Measurements from ENCODE around the gene POLR2F. TPM values are rescaled to one million over a fixed set of nuclear protein-coding genes. Genes with fewer than 3 reads are reported as not detected.
A peak's percentile ranks its signal among the peaks of the same experiment; 100 is the strongest.

Gene POLR2F
- total RNA-seq, 4 donors from 2014 or later = 84.1 to 152 (median 134) TPM

DNA sequence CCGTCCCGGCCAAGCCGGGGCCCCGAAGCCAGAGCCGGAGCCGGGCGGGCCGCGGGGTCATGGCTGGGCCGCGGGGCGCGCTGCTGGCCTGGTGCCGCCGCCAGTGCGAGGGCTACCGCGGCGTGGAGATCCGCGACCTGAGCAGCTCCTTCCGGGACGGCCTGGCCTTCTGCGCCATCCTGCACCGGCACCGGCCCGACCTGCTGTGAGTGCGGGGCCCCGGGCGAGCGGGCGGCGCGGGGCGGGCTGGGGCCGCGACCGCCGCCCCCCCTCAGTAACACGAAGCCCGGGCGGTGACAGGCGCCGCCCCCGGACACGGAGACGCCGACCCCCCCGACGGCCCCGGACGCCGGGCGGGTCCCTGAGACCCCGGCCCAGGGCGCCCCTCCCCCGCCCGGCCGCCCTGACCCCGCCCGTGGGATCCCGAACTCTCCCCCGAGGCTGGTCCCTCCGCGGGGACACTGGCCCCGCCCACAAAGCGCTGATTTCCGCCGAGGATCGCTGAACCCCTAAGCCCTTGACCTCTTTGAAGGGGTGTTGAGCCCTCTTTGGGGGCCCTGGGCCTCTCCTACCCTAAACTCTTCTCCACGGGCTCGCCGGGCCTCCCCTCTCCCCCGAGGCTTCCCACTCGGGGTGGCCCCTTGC is 47.0 kb upstream of the POLR2F start:
- in situ Hi-C loops (cut with MboI; ENCODE audit: low sequenced_read_pairs in 4 of 4) (no loop called here), intact Hi-C loops (cut with DNase I; ENCODE audit: low total_unique reads) (loop anchor here (1.0 to 2.0 kb wide), 2 partner anchors 28 to 58 kb away; no protein-coding TSS in a partner anchor)
- no peak for TF ChIP-seq POLR2A (IDR thresholded peaks at IDR 0.05)
- TF ChIP-seq, protein P1, sequence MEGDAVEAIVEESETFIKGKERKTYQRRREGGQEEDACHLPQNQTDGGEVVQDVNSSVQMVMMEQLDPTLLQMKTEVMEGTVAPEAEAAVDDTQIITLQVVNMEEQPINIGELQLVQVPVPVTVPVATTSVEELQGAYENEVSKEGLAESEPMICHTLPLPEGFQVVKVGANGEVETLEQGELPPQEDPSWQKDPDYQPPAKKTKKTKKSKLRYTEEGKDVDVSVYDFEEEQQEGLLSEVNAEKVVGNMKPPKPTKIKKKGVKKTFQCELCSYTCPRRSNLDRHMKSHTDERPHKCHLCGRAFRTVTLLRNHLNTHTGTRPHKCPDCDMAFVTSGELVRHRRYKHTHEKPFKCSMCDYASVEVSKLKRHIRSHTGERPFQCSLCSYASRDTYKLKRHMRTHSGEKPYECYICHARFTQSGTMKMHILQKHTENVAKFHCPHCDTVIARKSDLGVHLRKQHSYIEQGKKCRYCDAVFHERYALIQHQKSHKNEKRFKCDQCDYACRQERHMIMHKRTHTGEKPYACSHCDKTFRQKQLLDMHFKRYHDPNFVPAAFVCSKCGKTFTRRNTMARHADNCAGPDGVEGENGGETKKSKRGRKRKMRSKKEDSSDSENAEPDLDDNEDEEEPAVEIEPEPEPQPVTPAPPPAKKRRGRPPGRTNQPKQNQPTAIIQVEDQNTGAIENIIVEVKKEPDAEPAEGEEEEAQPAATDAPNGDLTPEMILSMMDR (IDR thresholded peaks at IDR 0.05 in 4 of 5, conservative IDR thresholded peaks at IDR 0.05 in 1 of 5) = no peak
- ATAC-seq (peak; percentile 14 to 39), DNase-seq (no peak)
- H3K9me3 ChIP-seq = no peaks in the 10 kb centered on the region
- no peaks in the 10 kb centered on the region for H3K36me3 ChIP-seq
- peaks cover 8 to 16% of the 10 kb centered on the region in 2 donors for H3K4me1 ChIP-seq
- H3K27ac ChIP-seq = peak overlapping the region; percentile 74 to 80 (median 76)
- peak overlapping the region; percentile 57 to 85 (median 60) for H3K4me3 ChIP-seq
- no peaks in the 10 kb centered on the region for H3K27me3 ChIP-seq

DNA sequence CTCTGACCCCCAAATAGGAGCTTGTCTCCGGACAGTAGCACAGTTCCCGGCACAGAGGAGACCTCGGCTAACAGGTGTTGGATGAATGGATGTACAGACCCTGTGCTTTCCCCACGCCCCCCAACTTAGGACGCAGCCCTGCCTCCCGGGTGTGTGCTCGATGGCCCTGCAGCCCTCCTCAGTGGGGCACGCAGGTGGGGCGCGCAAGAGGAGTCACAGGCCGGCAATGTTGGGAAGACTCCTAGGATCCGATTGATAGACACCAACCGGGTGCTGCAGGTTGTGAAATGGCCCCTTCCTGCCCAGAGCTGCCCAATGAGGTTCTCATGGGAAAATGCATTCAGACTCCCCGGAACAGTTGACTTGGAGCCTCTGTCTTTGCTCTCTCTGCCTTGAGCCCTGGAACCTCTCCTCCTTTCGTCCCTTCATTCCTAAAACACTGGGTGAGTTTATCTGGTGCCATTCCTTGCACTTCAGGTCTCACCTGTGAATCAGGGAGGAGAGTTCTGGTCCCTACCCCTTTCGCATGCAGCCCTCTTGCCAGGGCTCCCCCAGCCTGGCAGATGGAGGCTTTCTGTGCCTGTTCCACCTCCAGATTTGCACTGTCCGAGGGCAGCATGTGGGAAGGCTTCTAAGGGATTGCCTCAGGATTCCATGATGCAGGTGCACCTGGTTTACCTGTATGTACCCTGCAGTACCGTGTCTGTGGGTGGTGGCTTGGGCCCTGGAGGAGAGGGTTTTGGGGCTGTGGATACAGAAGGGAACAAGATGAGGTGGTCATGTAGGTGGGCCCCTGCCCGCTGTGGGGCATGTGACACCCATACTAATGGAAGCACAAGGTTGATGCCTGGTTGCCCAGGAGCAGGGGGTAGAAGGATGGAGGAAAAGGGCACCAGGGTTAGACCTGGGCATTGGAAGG is 46.2 kb upstream of the POLR2F start:
- in situ Hi-C loops (cut with MboI; ENCODE audit: low sequenced_read_pairs in 4 of 4) = no loop called here

DNA sequence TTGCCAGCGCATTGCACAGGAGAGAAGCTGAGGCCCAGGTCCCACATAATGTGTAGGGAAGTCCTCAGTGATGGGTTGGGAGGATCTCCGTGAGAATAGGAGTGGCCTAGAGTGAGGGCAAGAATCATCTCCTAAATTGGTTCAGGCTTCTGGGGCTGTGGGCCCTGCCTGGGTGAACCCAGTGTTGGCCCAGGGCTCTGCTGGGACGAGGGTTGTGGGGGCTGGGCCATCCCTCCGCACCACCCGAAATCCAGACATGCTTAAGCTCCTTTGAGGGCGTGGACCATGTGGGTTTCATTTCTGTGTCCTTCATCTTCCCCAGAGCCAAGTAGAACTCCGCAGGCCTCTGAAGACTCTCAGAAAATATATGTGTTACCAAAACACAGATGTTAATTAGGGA is 43.7 kb upstream of the POLR2F start:
- DNase-seq (no peak), ATAC-seq (no peak)
- Histone ChIP-seq H3K36me3 (no peaks in the 10 kb centered on the region), H3K27ac (no peak overlapping the region), H3K27me3 (no peaks in the 10 kb centered on the region), H3K4me3 (no peak overlapping the region), H3K9me3 (no peaks in the 10 kb centered on the region), H3K4me1 (peaks cover 8 to 10% of the 10 kb centered on the region in 2 donors)
- intact Hi-C loops (cut with DNase I; ENCODE audit: low total_unique reads) = no loop called here
- in situ Hi-C loops (cut with MboI; ENCODE audit: low sequenced_read_pairs in 4 of 4) = no loop called here
- no peak for TF ChIP-seq POLR2A (IDR thresholded peaks at IDR 0.05)
- TF ChIP-seq, protein P1 (IDR thresholded peaks at IDR 0.05 in 4 of 5, conservative IDR thresholded peaks at IDR 0.05 in 1 of 5) = no peak

More for the DNA sequence above, 46.2 kb upstream of the POLR2F start:
- ATAC-seq (no peak), DNase-seq (no peak)
- Histone ChIP-seq H3K4me1 (peaks cover 8 to 16% of the 10 kb centered on the region in 2 donors), H3K4me3 (peak overlapping the region; percentile 57 to 85 (median 60)), H3K27ac (peak overlapping the region; percentile 74 to 80 (median 76)), H3K9me3 (no peaks in the 10 kb centered on the region), H3K36me3 (no peaks in the 10 kb centered on the region), H3K27me3 (no peaks in the 10 kb centered on the region)
- TF ChIP-seq, protein P1 (IDR thresholded peaks at IDR 0.05 in 4 of 5, conservative IDR thresholded peaks at IDR 0.05 in 1 of 5) = no peak
- intact Hi-C loops (cut with DNase I; ENCODE audit: low total_unique reads) = loop anchor here (2.0 kb wide), 1 partner anchor 58 kb away; no protein-coding TSS in a partner anchor

DNA sequence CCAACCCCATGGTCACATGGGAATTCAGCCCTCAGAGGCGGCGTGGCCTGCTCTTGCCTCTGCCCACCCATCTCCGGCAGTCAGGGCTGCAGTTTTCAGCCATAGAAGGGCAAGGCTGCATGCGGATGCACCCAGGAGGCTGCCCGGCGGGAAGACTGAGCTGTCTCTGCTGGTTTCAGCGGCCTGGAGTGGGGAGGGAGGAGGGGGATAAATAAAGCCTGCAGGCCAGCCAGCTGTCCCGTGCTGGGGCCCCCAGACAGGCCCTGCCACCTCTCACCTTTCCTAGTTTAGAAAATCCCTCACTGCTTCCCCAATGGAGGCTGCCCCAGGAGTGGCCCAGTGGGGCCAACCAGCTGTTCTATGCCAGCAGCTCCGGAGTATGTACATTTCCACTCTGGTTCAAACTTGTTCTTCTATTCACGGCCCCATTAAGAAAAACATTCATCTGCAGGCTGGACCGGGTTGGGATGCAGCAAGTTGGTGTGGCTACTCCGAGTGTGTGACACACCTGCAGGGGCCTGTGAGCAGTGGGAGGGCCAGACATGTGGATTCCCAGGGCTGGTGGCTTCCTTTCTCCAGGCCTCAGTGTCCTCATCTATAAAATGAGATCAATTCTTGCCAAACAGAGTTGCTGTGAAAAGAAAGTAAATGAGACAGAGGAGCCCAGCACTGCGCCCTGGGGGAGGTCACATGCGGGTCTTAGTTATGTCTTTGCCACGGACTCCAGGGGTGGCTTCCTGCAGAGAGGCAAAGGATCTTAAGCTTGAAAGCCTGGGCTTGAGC is 42.4 kb upstream of the POLR2F start:
- Histone ChIP-seq H3K27me3 (no peaks in the 10 kb centered on the region), H3K36me3 (peaks cover 0 to 5% of the 10 kb centered on the region in 2 donors), H3K4me3 (no peak overlapping the region), H3K4me1 (peaks cover 0 to 8% of the 10 kb centered on the region in 2 donors), H3K9me3 (no peaks in the 10 kb centered on the region), H3K27ac (peak overlapping the region in 2 of 4 donors; percentile 26 to 61)
- ATAC-seq (no peak), DNase-seq (no peak)
- no peak for TF ChIP-seq POLR2A (IDR thresholded peaks at IDR 0.05)
- TF ChIP-seq, protein P1 (IDR thresholded peaks at IDR 0.05 in 4 of 5, conservative IDR thresholded peaks at IDR 0.05 in 1 of 5) = no peak
- intact Hi-C loops (cut with DNase I; ENCODE audit: low total_unique reads) = no loop called here
- in situ Hi-C loops (cut with MboI; ENCODE audit: low sequenced_read_pairs in 4 of 4) = no loop called here
